ENCODE data around the gene FHIP1A. TPM values are rescaled to one million over a fixed set of nuclear protein-coding genes. Genes with fewer than 3 reads are reported as not detected.

The FHIP1A gene
- 0.11 TPM in 1 of 2 replicates, not detected in the other for total RNA-seq (2014; rRNA removed; shearing (Covaris generic))
- not detected in 2 replicates for polyA plus RNA-seq (2016; fragmentation: Nextera tagmentation; extraction: Ambion mirVana)

DNA sequence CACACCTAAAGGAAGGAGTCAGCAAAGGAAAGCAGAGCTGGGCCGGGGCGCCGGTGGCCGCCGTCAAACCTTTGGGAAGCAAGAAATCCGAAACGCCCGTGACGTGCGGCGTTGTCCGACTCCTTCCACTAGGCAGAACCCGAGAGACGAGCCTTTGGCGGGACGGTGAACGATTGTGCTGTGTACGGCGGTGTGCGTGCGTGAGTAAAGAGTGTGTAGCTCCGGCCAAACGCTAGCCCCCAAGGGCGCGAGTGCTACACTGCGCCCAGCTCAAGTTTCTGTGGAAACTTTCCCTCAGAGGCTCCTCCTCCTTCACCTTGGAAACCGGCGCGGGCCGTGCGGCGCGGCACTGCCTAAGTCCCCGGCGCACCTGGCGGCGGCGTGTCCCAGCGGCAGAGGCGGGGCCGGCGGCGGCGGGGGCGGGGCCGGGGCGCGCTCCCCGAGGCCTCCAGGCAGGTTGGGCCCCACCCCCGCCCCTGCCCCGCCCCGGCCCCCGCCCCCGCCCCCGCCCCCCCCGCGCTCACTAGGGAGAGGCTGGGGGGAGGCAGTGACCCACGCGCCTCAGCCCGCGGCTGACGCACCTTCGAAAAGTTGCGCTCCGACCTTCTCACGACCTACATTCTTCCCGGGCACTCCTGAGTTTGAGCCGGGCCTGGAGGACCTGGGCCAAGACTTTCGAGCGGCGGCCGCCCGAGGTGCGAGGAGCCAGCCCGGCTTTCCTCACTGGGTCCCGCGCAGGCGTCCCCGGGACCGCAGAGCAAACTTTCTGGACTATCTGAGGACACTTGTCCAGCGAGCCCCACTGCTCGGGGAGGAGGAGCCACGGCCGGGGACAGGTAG lies at the start of gene FHIP1A:
TSS of gene FHIP1A (plus strand) at position 547 of the 840 bp plus-strand sequence. CDS start 157,084 bp downstream, outside the sequence.
- no peaks in the 10 kb centered on the region for H3F3A ChIP-seq (ENCODE audit: insufficient read depth)
- no peak within 1 kb of the TSS for H3K27ac ChIP-seq
- H3K79me2 ChIP-seq (ENCODE audit: insufficient read depth), result no peaks in the 10 kb centered on the region
- H3K9ac ChIP-seq, result peak within 1 kb of the TSS; percentile 22; the same call in 1 of the 2 replicates
- H3K9me2 ChIP-seq (ENCODE audit: insufficient read depth), result no peaks in the 10 kb centered on the region
- in situ Hi-C loops (cut with MboI), result no loop called here
- peak within 1 kb of the TSS; percentile 82 for H3K4me2 ChIP-seq (ENCODE audit: unreplicated experiment)
- peak within 1 kb of the TSS; percentile 68 for H3K4me3 ChIP-seq
- H4K20me1 ChIP-seq (ENCODE audit: insufficient read depth), result no peaks in the 10 kb centered on the region
- WGBS, 2 experiments (ENCODE audit: low coverage in 1 of 2, low lambda C conversion rate in 2 of 2, missing lambda C conversion rate in 2 of 2), result 2 to 3% methylated on average over 45 to 68 of the region's 84 CpGs
- H3K4me1 ChIP-seq (ENCODE audit: insufficient read depth), result no peaks in the 10 kb centered on the region
- no peaks in the 10 kb centered on the region for H3K36me3 ChIP-seq (ENCODE audit: low read depth)
- DNase-seq, result peak; percentile 78
- TF ChIP-seq EZH2 (IDR thresholded peaks at IDR 0.05; ENCODE audit: insufficient read depth, poor library complexity, severe bottlenecking) (no peak), EZH2phosphoT487 (IDR thresholded peaks at IDR 0.05; ENCODE audit: insufficient read depth, low read depth) (no peak)
- H3K27me3 ChIP-seq (replicated peaks; ENCODE audit: insufficient read depth), result peaks cover 10% of the 10 kb centered on the region; the same call in 1 of the 2 replicates
- H2AFZ ChIP-seq, result peak within 1 kb of the TSS; percentile 79
- no peaks in the 10 kb centered on the region for H3K9me3 ChIP-seq (ENCODE audit: low read depth)

DNA sequence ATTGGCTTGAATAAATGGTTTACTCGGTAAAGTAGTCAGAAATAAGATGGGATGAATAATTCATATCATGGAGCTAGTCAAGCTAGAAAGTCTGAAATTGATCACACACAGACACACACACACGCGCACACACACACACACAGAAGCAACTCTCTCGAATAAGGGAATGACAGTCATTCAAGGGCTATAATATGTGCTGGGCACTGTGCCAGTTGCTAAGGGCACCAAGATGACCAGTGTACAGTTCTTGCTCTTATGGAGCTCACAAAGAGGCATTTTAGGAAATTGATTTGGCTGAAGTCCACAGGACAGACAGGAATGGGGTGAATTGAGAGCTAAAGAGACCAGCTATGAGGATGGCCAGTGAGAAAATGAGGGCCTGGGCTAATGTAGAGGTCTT lies 49.4 kb upstream of the FHIP1A start:
- H2AFZ ChIP-seq, result no peak overlapping the region
- no peaks in the 10 kb centered on the region for H3K9me2 ChIP-seq (ENCODE audit: insufficient read depth)
- no peaks in the 10 kb centered on the region for H3K9me3 ChIP-seq (ENCODE audit: low read depth)
- H4K20me1 ChIP-seq (ENCODE audit: insufficient read depth), result no peaks in the 10 kb centered on the region
- H3K4me2 ChIP-seq (ENCODE audit: unreplicated experiment), result no peak overlapping the region
- no peaks in the 10 kb centered on the region for H3K79me2 ChIP-seq (ENCODE audit: insufficient read depth)
- H3K4me1 ChIP-seq (ENCODE audit: insufficient read depth), result peaks cover 8% of the 10 kb centered on the region; the same call in 1 of the 2 replicates
- H3K36me3 ChIP-seq (ENCODE audit: low read depth), result no peaks in the 10 kb centered on the region
- 65 to 70% methylated on average over 4 of the region's 4 CpGs for WGBS, 2 experiments (ENCODE audit: low coverage in 1 of 2, low lambda C conversion rate in 2 of 2, missing lambda C conversion rate in 2 of 2)
- H3K27me3 ChIP-seq (replicated peaks; ENCODE audit: insufficient read depth), result no peaks in the 10 kb centered on the region
- no peak overlapping the region for H3K4me3 ChIP-seq
- in situ Hi-C loops (cut with MboI), result loop anchor here (25.0 kb wide), 2 partner anchors 253 to 1028 kb away; no protein-coding TSS in a partner anchor
- no peak overlapping the region for H3K27ac ChIP-seq
- no peak for DNase-seq
- TF ChIP-seq EZH2phosphoT487 (IDR thresholded peaks at IDR 0.05; ENCODE audit: insufficient read depth, low read depth), result no peak
- TF ChIP-seq EZH2 (IDR thresholded peaks at IDR 0.05; ENCODE audit: insufficient read depth, poor library complexity, severe bottlenecking), result no peak
- no peak overlapping the region for H3K9ac ChIP-seq
- no peaks in the 10 kb centered on the region for H3F3A ChIP-seq (ENCODE audit: insufficient read depth)

DNA sequence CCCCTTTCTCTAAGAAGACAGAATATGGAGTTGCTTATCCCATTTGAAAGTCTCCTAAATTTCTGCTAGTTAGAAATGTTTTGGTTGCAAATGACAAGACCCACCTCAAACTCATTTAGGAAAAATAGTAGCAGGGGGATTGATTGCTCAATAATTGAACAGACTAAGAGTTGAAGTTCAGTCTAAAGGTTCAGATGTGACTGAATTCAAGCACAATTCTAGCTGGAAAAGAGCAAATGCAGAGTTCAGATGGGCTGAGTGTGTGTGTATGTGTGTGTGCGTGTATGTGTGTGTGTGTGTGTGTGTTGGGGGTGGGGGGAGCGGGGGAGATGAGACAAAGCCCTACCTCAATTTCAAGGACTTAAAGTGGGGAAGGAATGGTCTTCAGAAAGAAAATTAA lies 47.9 kb upstream of the FHIP1A start:
- Histone ChIP-seq H3K9ac (no peak overlapping the region), H3K9me3 (ENCODE audit: low read depth) (no peaks in the 10 kb centered on the region), H3K4me1 (ENCODE audit: insufficient read depth) (peaks cover 6% of the 10 kb centered on the region; the same call in 1 of the 2 replicates), H3K79me2 (ENCODE audit: insufficient read depth) (no peaks in the 10 kb centered on the region), H4K20me1 (ENCODE audit: insufficient read depth) (no peaks in the 10 kb centered on the region), H3K9me2 (ENCODE audit: insufficient read depth) (no peaks in the 10 kb centered on the region), H3K4me2 (ENCODE audit: unreplicated experiment) (no peak overlapping the region), H2AFZ (0 out of 2 replicates have a peak overlapping the region, but pooled peaks have one; percentile 80), H3K4me3 (no peak overlapping the region), H3K27ac (no peak overlapping the region), H3K36me3 (ENCODE audit: low read depth) (no peaks in the 10 kb centered on the region), H3F3A (ENCODE audit: insufficient read depth) (no peaks in the 10 kb centered on the region), H3K27me3 (replicated peaks; ENCODE audit: insufficient read depth) (no peaks in the 10 kb centered on the region)
- WGBS, 2 experiments (ENCODE audit: low coverage in 1 of 2, low lambda C conversion rate in 2 of 2, missing lambda C conversion rate in 2 of 2), result 89 to 91% methylated on average over 1 to 2 of the region's 2 CpGs
- DNase-seq, result no peak
- in situ Hi-C loops (cut with MboI), result loop anchor here (25.0 kb wide), 2 partner anchors 251 to 1026 kb away; no protein-coding TSS in a partner anchor
- TF ChIP-seq EZH2 (IDR thresholded peaks at IDR 0.05; ENCODE audit: insufficient read depth, poor library complexity, severe bottlenecking) (no peak), EZH2phosphoT487 (IDR thresholded peaks at IDR 0.05; ENCODE audit: insufficient read depth, low read depth) (no peak)

DNA sequence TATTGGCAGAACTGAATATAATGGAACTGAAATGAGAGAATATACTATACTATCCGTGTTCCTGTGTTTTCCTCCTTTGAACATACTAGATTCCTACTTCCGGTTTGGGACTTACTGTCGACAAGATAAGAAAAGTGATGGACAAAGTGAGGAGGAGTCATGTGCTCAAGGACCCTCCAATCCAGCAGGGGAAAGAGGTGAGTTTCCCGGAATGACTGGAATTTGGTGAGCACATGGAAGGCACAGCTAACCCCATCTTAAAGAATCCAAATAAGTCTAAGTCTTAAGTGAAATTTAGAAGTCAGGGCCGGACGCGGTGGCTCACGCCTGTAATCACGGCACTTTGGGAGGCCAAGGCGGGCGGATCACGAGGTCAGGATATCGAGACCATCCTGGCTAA lies 47.0 kb upstream of the FHIP1A start:
- in situ Hi-C loops (cut with MboI), result loop anchor here (25.0 kb wide), 2 partner anchors 250 to 1025 kb away; no protein-coding TSS in a partner anchor
- Histone ChIP-seq H3K9ac (no peak overlapping the region), H3K27me3 (replicated peaks; ENCODE audit: insufficient read depth) (no peaks in the 10 kb centered on the region), H4K20me1 (ENCODE audit: insufficient read depth) (no peaks in the 10 kb centered on the region), H2AFZ (peak overlapping the region; percentile 80; the same call in 1 of the 2 replicates), H3K27ac (no peak overlapping the region), H3K9me2 (ENCODE audit: insufficient read depth) (no peaks in the 10 kb centered on the region), H3K79me2 (ENCODE audit: insufficient read depth) (no peaks in the 10 kb centered on the region), H3K36me3 (ENCODE audit: low read depth) (no peaks in the 10 kb centered on the region), H3K4me3 (no peak overlapping the region), H3K4me2 (ENCODE audit: unreplicated experiment) (no peak overlapping the region), H3K9me3 (ENCODE audit: low read depth) (no peaks in the 10 kb centered on the region), H3K4me1 (ENCODE audit: insufficient read depth) (no peaks in the 10 kb centered on the region), H3F3A (ENCODE audit: insufficient read depth) (no peaks in the 10 kb centered on the region)
- no peak for DNase-seq
- WGBS, 2 experiments (ENCODE audit: low coverage in 1 of 2, low lambda C conversion rate in 2 of 2, missing lambda C conversion rate in 2 of 2), result 82 to 85% methylated on average over 13 of the region's 13 CpGs
- TF ChIP-seq EZH2phosphoT487 (IDR thresholded peaks at IDR 0.05; ENCODE audit: insufficient read depth, low read depth) (no peak), EZH2 (IDR thresholded peaks at IDR 0.05; ENCODE audit: insufficient read depth, poor library complexity, severe bottlenecking) (no peak)

All from GM23248 (cell line).